ENCODE results near the gene IRF8. TPM values are rescaled to one million over a fixed set of nuclear protein-coding genes. Genes with fewer than 3 reads are reported as not detected.

Gene IRF8
- total and polyA plus RNA-seq, 2 of the 4 experiments (the other 2 are of a cell fraction): not detected

GRCh38 chr16:85878407-85878806 is 20.6 kb upstream of the IRF8 start:
- Histone ChIP-seq H2AK9ac (replicated peaks; ENCODE audit: low read depth, low read length, poor library complexity) (no peak overlapping the region), H2BK120ac (ENCODE audit: low read depth, low read length) (no peak overlapping the region), H3K9me3 (ENCODE audit: control insufficient read depth, insufficient read depth, low read length) (no peaks in the 10 kb centered on the region), H2AFZ (replicated peaks; ENCODE audit: low read length, poor library complexity) (no peak overlapping the region), H3K9ac (ENCODE audit: low read depth, low read length) (no peak overlapping the region), H3K56ac (ENCODE audit: extremely low read depth, insufficient read depth, low read length) (no peak overlapping the region), H4K91ac (ENCODE audit: insufficient read depth, low read depth, low read length) (no peak overlapping the region), H3K4ac (ENCODE audit: low read depth, low read length) (no peak overlapping the region), H3K27ac (ENCODE audit: insufficient read depth, low read length) (no peak overlapping the region), H3K14ac (replicated peaks; ENCODE audit: low read depth, low read length) (no peak overlapping the region), H3K79me1 (ENCODE audit: low read depth in 1 of 2, low read length in 2 of 2) (no peaks in the 10 kb centered on the region), H3K4me3 (ENCODE audit: insufficient read depth, low read depth, low read length) (no peak overlapping the region), H3K9me1 (ENCODE audit: insufficient read depth, low read length) (no peaks in the 10 kb centered on the region; the same call in 1 of the 2 replicates), H4K8ac (ENCODE audit: low read depth in 2 of 2, low read length in 2 of 2) (no peak overlapping the region), H3K36me3 (ENCODE audit: control insufficient read depth, insufficient read depth, low read length) (no peaks in the 10 kb centered on the region), H2BK15ac (ENCODE audit: low read depth, low read length) (no peak overlapping the region), H2BK20ac (ENCODE audit: low read depth, low read length) (no peak overlapping the region), H4K5ac (ENCODE audit: low read depth, low read length) (no peak overlapping the region), H2AK5ac (ENCODE audit: low read depth, low read length) (no peak overlapping the region), H4K20me1 (ENCODE audit: insufficient read depth, low read length) (no peaks in the 10 kb centered on the region), H3K27me3 (ENCODE audit: control insufficient read depth, insufficient read depth, low read length) (peaks cover 35% of the 10 kb centered on the region), H3K23ac (ENCODE audit: low read depth, low read length) (no peak overlapping the region), H3K4me2 (ENCODE audit: low read depth, low read length) (no peak overlapping the region), H3K18ac (ENCODE audit: low read depth, low read length) (no peak overlapping the region), H3K4me1 (ENCODE audit: control insufficient read depth, insufficient read depth, low read length) (no peaks in the 10 kb centered on the region), H2BK5ac (ENCODE audit: low read depth, low read length, poor library complexity, severe bottlenecking) (no peak overlapping the region)
- 60% methylated on average over 2 of the region's 5 CpGs; no CpG with 5 or more reads in 1 of the 2 experiments for WGBS, 2 experiments (ENCODE audit: extremely low coverage in 2 of 2, insufficient read length in 1 of 2)
- in situ Hi-C loops (cut with MboI; ENCODE audit: low sequenced_read_pairs): no loop called here
- TF ChIP-seq BHLHE40 (IDR thresholded peaks at IDR 0.05; ENCODE audit: low read depth, low read length) (no peak), MAFK (IDR thresholded peaks at IDR 0.05; ENCODE audit: low read depth, low read length) (no peak), MXI1 (IDR thresholded peaks at IDR 0.05; ENCODE audit: borderline replicate concordance, low read depth, low read length) (no peak), FOS (IDR thresholded peaks at IDR 0.05; ENCODE audit: low read depth, low read length) (no peak), CHD1 (IDR thresholded peaks at IDR 0.05; ENCODE audit: low read depth, low read length) (no peak), CEBPB (IDR thresholded peaks at IDR 0.05; ENCODE audit: low read depth, low read length) (no peak), SMC3 (IDR thresholded peaks at IDR 0.05; ENCODE audit: low read depth, low read length) (no peak), ELK1 (IDR thresholded peaks at IDR 0.05; ENCODE audit: borderline replicate concordance, low read depth, low read length) (no peak), RAD21 (IDR thresholded peaks at IDR 0.05; ENCODE audit: low read length) (no peak), POLR2A (IDR thresholded peaks at IDR 0.05; ENCODE audit: low read depth, low read length) (no peak), MAZ (IDR thresholded peaks at IDR 0.05; ENCODE audit: borderline replicate concordance, low read depth, low read length) (no peak)
- TF ChIP-seq, protein P1, sequence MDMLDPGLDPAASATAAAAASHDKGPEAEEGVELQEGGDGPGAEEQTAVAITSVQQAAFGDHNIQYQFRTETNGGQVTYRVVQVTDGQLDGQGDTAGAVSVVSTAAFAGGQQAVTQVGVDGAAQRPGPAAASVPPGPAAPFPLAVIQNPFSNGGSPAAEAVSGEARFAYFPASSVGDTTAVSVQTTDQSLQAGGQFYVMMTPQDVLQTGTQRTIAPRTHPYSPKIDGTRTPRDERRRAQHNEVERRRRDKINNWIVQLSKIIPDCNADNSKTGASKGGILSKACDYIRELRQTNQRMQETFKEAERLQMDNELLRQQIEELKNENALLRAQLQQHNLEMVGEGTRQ (IDR thresholded peaks at IDR 0.05; ENCODE audit: low read depth, low read length): no peak
- TF ChIP-seq, protein P2, sequence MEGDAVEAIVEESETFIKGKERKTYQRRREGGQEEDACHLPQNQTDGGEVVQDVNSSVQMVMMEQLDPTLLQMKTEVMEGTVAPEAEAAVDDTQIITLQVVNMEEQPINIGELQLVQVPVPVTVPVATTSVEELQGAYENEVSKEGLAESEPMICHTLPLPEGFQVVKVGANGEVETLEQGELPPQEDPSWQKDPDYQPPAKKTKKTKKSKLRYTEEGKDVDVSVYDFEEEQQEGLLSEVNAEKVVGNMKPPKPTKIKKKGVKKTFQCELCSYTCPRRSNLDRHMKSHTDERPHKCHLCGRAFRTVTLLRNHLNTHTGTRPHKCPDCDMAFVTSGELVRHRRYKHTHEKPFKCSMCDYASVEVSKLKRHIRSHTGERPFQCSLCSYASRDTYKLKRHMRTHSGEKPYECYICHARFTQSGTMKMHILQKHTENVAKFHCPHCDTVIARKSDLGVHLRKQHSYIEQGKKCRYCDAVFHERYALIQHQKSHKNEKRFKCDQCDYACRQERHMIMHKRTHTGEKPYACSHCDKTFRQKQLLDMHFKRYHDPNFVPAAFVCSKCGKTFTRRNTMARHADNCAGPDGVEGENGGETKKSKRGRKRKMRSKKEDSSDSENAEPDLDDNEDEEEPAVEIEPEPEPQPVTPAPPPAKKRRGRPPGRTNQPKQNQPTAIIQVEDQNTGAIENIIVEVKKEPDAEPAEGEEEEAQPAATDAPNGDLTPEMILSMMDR (conservative IDR thresholded peaks at IDR 0.05; ENCODE audit: low read depth, low read length): no peak
- intact Hi-C loops (cut with micrococcal nuclease): no loop called here
- dilution Hi-C loops (cut with HindIII; ENCODE audit: low sequenced_read_pairs, unreplicated experiment): no loop called here
- no TSS peak for BruUV-seq (replicated peaks)
- POLR2A ChIA-PET (ENCODE audit: unreplicated experiment): no interaction called here
- DNase-seq: no peak
- ATAC-seq (ENCODE audit: low read depth): no peak
- CTCF ChIA-PET: no interaction called here
